DMS53 treated with DMSO at 0.1 percent for 48 hours (cell line): ENCODE data around the gene MAGI2.

Source experiments
- DNase-seq: peaks from one replicate; lab custom pipeline; 2025; ENCODE audit not compliant: unreplicated experiment; lab: John Stamatoyannopoulos, UW

The MAGI2 gene

DNA sequence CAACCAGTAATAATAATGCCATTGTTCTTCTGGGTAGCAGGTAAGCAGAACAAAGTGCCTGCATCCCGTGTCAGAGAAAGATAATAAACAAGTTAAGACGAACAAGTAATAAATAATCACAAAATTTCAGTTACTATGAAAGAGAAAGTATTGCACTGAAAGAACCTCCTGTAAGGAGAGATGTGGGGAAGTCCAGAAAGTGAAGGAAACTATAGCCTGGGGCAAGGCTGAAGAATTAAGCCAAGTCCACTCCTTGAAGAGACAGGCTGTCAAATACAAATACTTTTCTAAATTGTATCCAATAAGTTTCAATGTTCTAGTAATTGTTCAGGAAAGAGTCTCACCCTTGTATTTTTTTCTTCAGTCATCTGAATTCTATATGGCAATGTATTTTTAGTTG, 611.4 kb downstream of the MAGI2 start:
- no peak for DNase-seq

DNA sequence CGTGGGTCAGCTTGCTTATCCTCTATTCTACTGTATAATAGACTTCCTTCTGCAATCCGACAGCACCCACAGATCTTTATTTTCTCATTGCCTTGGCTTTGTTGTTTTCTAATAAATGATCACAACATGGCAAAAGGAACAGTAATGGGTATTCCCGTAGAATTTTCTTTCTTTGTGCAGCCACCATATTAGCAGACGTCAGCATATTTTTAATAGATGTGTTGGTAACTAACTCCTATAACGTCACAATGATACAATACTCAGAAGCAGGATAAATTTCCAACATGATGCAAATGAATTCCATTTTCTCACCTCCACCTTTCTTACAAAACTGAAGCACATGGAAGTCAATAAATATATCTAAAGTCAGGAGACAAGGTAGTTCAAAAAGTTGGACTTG, 617.6 kb downstream of the MAGI2 start:
- no peak for DNase-seq

DNA sequence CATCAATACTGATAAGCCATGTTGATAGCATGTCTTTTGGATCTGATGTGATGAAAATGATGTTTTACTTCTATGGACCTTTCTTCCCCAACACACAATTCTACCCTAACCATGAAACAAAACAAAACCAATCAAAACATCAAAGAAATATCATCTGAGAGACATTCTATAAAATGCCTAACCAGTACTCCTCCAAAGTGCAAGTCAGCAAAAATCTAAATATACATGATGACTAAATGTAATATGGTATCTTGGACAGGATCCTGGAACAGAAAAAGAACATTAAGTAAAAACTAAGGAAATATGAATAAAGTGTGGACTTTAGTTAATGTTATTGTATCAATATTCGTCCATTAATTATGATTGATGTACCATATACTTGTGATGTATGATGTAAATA, 625.1 kb downstream of the MAGI2 start:
- no peak for DNase-seq

DNA sequence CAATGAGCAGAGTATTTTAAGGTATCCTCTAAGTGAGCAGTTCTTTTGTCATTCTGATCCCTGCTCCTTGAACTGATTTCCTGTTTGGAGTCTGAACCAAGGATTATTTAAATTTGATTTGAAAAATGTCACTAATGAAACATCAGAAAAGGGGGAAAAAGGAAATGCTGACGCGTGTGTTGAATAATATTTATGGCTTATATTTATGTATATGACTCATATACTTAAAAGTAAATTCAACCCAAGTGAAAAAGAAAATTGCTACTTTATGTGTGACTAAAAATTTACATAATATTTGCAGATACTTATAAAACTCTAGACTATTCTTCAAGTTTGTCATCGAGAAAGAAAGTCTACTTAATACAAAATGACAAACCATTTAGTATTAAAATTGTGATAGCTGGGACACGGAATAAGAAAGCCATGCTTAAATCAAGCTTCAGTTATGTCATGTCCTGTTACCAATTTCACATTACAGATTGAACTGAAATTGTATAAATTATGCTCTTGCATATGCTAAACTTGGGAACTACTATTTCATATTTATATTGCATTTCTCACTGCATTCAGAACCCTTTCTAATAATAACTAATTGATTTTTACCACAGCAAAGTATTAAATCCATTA, 649.9 kb downstream of the MAGI2 start:
- DNase-seq: no peak

DNA sequence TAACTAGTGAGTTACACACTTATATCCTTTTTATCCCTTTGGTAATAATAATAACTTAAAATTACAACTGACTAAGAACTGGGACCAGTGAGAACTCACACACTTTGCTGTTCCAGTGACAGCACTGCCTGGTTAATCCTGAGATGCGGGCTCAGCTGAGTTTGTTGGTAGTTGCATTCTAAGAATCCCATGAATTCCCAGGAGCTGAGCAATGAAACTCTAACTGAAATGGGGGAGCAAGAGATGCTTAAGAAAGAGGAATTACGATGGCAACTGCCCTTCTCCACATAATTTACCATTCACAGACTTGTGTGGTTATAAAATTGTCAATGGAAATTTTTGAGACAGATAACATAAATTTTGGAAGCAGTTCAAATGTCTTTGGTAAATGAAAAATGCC, 659.4 kb downstream of the MAGI2 start:
- DNase-seq: no peak

DNA sequence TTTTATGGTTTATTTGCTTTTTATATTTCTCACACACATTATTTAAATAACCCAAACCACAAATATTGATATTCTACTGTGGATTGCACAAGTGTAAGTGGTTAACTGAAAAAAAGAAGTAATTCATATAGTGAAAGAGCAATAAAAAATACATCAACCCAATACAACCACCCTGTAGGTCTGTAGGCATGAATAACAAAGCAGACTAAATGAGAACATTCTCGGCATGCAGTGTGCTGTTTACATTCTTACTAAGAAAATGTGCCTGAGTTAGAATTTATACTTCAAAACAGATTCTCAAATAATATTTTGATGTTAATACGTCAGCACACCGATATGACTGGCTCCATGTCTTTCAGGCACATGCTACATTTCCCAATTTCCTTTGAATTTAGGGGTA, 660.8 kb downstream of the MAGI2 start:
- DNase-seq: no peak

DNA sequence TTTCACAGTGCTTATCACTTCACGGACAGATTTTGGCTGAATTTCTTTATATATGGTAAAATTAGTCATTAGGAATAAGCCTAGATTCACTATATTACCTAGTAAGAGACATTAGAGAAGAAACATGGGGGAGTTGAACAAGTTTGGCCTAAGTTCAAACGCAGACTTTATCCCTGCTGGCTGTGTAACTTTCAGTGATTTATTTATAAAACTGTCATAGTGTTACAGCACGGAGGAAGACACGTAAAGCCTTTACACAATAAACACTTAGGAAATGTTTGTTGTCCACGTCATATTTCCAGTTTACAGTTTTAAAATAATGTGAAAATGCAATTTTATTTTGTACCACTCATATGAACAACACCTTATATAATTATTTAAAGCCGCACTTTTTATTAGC, 661.5 kb downstream of the MAGI2 start:
- DNase-seq: no peak

DNA sequence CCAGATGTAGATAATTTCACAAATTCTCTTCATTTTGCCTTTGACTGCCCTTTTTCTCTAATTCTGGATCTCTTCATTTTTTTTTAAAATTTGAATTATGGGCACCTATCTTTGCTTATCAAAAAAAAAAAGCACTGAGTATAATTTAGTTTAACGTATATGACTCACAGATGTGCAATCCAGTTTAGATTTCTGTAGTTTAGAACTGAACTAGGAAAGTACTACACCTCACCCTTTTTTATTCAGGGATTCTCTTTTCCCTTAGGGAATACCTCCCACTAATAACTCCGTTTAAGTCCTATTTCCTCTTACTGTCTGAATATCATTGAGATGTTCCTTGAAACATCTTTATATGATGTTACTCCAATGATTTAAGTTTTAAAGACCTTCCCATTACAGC, 665.0 kb downstream of the MAGI2 start:
- DNase-seq: no peak

DNA sequence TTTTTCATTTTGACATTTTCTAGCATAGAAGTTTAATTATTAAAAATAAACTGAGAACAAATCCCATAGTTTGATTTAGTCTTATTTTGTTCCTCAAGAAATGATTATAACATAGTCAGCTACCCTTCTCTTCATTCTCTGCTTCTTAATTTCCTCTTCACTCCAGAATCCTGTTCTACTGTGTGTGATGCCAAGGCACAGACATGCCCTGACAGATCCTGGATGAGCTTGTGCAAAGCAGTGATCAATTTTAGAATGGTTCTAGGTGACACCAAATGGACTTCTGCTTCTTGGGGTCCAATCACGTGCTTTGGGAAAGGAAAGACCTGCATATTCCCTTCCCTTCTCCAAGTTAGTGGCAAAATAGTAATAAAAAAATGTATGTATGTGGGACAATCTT, 665.6 kb downstream of the MAGI2 start:
- DNase-seq: no peak

DNA sequence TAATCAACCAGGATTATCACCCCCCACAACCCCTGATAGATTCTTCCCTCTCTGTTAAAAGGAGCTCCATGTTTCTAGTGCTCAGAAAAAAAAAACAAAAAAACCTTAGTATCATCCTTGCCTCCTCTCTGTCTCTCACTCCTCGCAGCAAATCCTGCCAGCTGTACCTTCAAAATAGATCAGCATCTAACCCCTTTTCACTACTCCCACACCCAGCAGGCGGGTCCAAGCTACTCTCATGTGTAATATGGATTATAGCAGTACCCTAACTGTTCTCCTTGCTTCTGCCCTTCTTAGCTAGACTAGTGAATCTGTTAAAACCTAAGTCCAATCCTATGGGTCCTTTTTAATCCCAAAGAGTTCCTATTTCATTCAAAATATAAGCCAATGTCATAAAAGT, 667.4 kb downstream of the MAGI2 start:
- DNase-seq: no peak

DNA sequence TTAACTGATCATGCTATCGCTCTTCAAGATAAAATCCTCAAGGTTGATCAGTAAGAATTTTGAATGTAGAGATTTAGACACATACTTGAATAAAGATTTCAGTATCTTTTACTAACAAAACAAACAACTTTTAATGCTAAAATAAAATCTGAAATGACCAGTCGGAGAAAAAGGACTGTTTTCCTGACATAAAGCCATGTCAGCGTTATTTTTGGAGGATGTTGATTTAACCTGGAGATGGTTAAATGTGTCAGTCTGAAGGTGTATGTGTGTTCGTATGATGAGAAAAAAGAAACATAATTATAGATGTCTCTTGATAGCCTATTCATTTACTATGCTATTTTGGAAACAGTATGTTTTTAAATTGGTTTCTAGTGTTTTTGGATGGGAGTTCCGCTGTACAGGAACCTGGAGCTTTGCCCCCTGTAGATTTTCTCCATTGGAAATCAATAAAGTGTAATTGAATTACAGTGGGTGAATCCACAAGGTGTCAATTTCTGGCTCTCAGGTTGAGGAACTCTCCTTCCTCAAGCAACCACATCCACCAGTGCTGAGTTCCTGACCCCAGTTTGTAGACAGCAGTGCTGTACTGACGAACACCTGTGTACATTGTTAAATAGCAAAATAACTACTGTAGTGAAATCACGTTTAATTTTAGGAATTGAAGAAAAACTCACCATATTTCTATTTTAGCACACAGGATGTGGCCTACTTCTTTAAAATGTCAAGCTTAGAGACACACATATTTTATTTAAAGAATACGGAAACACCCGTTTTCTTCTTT, 670.1 kb downstream of the MAGI2 start:
- DNase-seq: no peak

DNA sequence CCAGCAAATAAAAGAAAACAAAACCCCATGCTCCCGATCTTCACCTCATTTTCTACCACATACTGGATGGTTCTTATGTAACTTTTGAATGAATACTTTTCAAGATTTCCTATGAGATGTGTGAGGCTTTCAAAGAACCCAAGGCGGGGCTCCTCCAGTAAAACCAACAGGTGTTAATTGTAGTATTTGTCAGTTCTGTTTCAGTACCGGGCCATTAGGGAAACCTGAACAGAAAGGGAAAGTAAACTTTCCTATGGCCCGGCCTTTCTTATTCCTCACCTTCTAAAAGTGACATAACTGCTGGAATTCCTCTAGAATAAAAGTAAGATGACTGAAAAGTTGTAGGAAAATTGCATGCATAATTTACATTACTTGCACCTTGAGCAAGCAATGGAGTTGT, 672.9 kb downstream of the MAGI2 start:
- DNase-seq: no peak

DNA sequence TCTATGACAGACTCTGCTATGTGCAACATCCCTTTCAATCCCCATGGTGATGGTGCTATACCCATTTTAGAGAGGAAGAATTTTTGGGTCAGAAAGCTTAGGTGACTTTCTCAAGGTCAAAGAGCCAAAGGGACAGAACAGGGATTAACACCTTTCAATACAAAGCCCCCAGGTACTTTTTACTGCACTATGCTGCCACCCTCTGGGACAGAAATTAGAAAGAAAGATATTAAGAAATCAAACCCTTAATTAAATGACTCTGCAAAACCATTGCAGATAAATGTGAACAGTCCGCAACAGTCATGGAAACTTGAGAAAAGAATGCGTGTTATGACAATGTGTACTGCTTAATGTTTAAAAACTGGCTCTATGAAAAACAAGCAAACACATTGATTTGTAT, 673.7 kb downstream of the MAGI2 start:
- no peak for DNase-seq

DNA sequence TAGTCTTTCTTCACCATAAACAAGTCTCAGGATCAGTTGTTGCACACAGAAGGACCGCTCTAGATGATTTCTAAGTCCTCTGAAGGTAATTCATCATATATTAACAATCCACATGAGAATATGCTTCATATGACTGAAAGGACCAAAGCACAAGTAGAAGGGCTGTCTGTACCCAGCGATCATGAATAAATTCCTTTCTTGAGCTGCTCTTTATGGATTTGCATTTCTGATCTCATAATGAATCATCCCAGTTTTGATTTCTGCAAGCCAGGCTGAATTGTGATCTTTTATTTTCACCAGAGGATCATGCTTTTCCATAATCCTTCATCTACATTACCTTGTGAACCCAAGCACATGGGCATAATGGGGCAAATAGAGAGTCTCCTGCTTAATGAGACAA, 675.6 kb downstream of the MAGI2 start:
- no peak for DNase-seq

DNA sequence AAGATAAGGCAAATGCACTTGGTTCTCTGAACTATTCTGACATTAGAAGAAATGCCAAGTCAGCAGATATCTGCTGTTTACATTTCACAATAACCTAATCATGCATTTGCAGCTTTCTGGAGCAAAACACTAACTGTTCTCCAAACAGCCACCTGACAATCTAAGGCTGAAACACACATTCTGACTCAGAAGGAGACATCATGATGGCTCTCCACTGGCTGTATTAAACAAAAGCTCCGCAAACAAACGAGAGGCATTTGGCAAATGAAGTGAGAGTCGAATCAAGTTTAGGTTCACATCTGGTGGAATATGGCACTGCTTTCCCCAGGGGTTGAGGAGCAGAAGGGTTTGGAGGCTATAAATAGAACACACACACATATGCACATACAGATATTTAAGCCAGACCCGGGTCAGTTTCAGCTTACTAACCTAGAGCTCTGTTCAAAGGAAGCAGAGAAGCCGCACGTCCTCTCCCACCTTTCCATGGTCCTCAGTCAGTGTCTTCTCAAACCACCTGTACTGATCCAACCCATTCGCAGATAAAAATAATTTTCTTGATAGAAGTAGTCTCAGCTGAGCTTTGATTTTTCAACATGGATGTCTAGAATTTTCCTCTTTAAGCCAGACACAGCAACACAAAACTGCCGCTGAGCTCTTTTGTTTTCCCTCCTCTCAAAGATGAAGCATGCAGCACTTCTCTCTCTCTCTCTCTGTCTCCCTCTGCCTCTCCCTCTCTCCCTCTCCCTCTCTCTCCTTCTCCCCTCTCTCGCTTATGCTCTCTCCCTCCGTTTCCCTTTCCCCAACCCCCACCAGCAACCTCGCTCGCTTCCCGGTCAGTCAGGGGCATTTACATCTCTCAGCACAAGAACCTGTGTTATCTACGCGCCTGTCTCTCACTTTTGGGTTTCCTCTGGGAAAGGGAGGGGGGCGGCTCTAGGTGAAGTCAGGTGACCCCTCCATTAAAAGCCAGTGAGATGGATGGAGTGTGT, 682.8 kb downstream of the MAGI2 start:
- DNase-seq: no peak

DNA sequence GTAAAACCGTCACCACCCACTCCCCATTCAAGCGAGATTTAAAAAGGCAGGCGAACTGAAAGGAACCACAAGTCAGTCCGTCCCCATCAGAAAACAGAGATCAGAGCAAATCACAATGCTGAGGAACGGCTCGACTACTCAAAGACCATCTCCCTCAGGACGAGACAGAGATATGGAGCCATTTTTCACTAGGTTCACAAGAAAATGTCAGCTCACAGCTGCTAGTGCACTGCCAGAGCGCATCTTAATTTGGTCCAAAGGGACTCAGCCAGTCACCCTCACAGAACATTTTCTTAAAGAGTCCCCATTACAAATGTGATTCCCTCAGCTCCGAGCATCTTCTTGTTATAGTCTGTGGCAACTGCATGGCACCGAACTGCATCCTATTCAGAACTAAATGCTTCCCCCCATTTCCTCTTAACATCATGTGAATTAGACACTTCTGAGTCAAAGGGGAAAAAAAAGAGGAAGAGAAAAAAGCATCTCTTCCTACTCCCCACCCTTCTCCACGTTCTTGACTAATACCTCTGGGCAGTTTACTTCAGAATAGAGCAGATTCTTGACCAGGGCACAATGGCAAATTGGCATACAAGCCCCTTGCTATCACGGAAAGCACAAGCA, 683.9 kb downstream of the MAGI2 start:
- no peak for DNase-seq

DNA sequence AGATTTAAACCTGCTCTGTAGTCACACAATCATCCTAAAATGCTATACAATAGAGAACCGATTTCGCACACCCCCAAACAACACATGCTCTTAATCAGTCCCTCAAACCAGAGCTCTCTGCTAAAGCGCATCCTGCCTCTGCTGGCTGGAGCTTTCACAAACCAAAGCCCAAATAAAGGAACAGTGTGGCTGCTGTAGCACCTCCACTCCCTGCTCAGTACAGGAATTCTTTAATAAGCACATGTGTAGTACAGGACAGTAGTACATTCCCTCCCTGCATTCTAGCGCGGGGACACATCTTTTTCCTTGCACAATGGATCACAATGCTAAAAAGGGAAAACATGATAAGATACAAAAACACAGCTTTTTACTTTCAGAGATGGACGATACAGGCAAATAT, 684.6 kb downstream of the MAGI2 start:
- no peak for DNase-seq

DNA sequence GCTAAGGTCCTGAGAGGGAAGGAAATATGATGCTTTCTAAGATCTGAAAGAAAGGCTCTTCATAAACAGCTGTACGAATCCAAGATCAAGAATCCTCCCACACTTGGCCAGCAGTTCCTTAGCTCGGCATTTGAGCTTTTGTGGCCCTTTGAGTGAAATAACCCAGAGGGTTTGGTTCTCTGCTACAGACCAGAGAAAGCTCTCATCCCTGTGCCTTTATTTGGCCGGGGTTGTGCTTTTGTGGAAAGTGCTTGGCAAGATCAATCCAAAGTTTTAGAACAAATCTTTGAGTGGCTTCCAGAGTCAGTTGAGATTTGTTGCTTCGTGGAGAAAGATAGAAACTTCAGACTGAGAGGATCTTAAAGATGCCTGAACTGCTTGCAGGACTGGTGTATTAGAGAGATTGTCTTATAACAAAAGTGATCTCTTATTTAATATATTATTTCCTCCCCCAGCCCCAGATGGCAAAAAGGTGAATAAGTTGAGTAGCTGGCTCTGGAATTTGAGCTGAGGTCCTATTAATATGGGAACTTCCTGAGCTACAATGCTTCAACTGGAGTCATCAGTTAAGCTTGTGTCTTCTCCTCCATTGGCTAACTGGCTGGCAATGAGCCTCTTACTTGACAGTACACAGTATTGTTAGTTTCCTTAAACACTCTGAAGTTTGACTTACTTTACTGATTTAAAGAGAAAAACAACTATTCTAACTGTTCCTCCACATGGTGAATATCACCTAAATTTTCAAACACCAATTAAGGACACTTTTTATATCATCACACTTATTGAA, 687.3 kb downstream of the MAGI2 start:
- no peak for DNase-seq

DNA sequence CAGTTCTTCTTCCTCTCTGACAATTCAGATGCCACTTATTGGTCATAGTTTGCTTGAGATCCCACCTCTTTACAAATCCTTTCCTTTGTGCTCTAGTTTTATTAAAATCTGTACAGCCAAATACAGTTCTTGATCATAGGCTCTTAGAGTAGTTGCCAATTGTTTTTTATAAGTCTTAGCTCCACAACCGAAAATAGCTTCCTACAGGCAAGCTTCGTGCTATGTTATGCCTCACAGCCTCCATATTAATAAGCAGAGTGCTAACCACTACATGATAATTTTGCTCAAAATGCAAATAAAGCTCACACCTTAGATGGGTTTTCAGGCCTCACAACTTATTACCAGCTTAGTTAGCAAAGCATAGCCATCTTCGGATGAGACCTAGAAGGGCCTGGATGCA, 688.9 kb downstream of the MAGI2 start:
- no peak for DNase-seq

DNA sequence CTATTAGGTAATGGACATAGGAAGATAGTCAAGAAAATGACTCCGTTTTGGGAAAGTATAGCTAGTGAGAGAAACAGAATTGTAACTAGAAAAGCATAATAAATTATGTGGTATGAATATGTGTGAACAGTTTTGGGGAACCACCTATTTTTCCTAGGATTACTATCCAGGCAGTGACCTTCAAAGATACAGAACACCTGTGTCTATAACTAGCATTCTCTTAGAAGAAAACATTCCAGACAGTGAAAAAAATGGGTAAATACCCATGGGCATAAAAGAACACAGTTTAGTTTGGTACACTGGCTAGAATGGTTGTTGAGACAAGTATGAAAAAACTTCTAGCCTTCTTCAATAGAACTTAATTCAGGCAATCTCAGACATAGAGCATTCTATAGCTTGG, 690.8 kb downstream of the MAGI2 start:
- no peak for DNase-seq
